Measurements from ENCODE around the gene YIF1A.

GRCh38 chr11:66290330-66290621 is 1.3 kb upstream of the YIF1A start:
- TF ChIP-seq CTCF (IDR thresholded peaks at IDR 0.05) = no peak
- no peak for TF ChIP-seq POLR2AphosphoS5 (IDR thresholded peaks at IDR 0.05)
- no peak for TF ChIP-seq POLR2A (IDR thresholded peaks at IDR 0.05)

Data from transverse colon (tissue), 4 donors.